HG03354 (cell line): Measurements from ENCODE around the gene CLIC6.

ENCODE experiments used
- ATAC-seq: cut with Tn5 transposase; IDR thresholded peaks from one replicate; pipeline ENCODE4 v1.9.1; 2021; ENCODE audit warnings: mild to moderate bottlenecking; ENCODE audit not compliant: unreplicated experiment, poor library complexity, severe bottlenecking

The CLIC6 gene

DNA sequence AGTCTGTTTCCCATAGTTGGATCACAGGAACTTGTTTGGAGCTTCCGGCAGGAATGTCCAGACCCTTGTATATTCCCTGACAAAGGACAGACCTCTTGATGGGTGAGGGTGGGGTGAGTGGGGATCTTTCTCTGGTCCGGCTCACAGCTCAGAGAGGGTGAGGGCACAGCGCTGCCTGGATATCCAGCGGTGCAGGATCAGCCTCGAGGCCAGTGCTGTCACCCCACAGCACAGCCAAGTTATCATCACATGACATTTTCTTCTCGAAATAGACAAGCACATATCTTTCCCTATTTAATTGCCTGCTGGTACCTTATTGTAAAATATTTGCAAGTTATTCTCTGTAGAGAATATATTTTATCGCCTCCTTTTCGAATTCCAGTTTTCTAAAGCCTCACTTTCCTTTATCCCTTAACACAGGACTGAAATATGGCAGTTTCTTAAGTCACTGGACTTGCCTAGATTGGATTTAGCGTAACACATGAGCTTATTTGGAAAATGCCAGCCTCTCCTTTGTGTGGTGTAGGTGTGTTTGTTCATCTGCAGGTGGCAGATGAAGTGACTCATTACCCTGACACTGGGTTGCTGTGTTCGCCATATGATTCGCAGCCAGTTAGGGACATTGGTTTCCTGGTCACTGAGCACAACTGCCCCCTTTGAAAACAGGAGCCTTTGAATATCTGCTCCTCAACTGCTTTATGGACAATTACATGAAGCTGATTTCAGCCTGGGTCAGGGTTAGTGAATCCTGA is 21.4 kb downstream of the CLIC6 start:
- ATAC-seq = no peak

GRCh38 chr21:34690793-34691175 is 22.0 kb downstream of the CLIC6 start:
- no peak for ATAC-seq

GRCh38 chr21:34691390-34692032 is 22.7 kb downstream of the CLIC6 start:
- no peak for ATAC-seq

DNA sequence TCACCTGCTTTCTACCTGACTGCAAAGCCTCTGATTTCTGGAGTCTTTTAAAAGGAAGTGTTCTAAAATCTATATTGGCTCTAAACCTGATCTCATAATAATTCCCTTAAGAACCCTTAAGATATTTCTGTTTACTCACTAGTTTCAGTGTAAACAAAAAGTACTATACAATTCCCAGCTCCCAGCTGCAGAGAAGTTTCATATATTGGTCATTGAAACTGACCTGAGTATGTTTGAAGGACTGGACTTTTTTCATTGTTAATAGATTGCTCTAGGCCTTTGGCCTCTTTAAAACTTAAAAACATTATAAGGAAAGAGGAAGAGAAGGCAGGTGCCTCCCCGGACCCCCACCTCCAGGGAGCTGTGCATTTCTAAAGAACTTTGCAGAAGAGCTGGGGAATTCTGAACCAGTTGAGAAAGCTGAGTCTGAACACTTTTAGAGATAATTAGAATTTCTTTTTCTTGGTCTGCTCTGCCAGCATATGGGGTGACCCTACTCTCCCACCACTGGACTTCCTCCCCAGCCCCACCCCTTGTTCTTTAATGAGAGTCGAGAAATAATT is 23.7 kb downstream of the CLIC6 start:
- no peak for ATAC-seq

DNA sequence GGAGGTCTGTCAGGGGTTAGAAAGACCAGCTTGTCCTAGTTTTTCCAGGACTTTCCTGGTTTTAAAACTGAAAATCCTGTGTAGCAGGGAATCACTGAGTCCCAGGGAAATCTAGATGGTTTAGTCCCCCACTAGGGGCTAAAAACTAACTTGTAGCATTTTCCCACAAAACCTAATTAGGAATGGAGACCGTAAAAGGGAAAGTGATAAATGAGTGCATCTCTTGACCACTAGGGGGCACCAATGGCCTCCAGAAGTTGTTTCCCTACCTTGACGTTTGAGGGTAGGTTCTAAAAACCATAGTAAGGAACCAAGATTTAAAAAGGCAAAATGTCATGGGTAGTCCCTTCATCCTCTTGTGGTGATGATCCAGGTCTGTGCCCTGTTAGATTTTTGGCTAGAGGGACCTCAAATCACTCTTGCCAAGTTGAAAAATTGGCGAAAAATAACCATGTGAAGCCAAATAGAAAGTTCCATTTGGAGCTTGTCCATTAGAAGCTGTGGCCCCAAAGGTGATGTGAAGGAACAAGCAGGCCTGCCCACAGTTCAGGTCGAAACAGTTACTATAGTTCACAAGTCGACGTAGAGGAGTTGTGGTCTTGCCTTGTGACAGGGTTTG is 24.5 kb downstream of the CLIC6 start:
- ATAC-seq = no peak

- peak; percentile 72 for ATAC-seq
Observed at GRCh38 chr21:34695434-34695833, 26.6 kb downstream of the CLIC6 start.

DNA sequence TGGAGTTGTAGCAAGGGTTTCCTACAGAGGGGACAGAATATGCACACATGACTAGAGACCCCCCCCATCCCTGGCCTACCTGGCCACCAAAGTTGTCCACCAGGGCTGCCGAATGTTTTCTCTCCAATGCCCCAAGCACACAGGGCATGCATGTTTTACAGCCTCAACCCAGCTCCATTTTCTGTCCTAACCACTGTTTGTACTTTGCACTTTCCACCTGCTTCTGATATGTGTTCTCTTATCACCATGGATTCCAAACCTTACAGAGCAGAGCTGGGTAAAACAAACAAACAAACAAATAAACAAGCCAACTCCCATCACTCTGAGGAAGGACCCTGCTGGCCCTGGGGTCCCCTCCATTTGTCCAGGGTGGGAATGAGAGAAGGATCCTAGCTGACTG is 27.3 kb downstream of the CLIC6 start:
- ATAC-seq = no peak

DNA sequence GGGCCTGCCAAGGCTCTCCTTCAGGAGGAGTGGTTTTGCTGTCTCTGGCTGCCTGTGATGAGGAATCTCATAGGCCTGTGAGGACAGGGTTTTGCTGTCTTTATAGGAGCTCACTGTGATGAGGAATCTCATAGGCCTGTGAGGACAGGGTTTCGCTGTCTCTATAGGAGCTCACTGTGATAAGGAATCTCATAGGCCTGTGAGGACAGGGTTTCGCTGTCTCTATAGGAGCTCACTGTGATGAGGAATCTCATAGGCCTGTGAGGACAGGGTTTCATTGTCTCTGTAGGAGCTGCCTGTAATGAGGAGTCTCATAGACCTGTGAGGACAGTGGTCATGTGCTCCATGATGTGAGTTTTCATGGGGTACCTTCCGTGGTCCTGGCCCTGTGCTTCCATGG is 29.0 kb downstream of the CLIC6 start:
- ATAC-seq = no peak

DNA sequence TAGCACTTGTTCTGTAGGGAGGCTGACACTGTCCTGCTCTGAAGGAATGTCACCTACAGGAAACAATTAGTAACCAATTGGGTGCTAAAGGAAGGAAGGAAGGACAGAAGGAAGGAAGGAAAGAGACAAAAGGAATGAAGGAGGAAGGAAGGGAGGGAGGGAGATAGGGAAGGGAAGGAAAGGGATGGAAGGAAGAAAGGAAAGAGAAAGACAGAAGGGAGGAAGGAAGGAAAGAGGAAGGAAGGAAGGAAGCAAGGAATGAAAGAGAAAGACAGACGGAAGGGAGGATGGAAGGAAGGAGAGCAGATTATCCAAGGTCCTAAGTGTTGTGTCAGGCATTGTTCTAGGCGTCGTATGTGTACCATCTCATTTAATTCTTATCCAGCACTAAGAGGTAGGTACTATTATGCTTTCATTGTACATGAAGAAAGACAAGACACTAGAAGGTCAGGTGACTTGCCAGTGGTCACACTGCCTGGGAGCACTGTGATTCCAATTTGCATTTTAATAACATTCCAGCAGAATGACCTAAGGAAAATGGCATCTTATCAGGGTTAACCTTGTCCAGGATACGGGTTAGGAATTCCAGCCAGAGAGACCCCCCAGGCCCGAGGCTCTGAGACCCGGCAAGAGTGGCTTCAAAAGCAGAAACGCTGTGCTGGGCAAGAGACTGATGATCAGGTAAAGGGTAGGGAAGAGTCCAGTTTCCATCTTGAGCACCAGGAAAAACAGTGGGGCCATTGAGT is 29.6 kb downstream of the CLIC6 start:
- ATAC-seq = no peak

- no peak for ATAC-seq
Observed at GRCh38 chr21:34700605-34701004, 31.8 kb downstream of the CLIC6 start.

DNA sequence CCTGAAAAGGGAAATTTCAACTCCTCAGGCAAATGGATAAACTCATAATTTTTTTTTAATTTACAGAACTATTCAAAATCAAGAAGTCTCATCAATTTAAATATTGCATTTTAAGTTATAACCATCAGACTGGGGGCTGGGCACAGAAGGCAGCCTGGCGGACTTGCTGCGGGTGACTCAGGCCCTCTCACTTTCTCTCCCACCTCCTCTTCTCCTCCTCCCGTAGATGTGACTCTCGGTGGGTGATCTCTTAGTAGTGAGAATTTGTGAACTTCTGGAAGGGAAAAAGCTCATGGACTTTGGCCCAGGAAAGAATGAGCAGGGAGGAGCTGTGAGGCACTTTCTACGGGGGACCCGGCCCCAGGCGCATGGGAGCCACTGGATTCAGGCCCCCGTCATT is 32.9 kb downstream of the CLIC6 start:
- no peak for ATAC-seq

GRCh38 chr21:34702341-34703170 is 33.8 kb downstream of the CLIC6 start:
- ATAC-seq = no peak

GRCh38 chr21:34703571-34703970 is 34.8 kb downstream of the CLIC6 start:
- no peak for ATAC-seq

- ATAC-seq = no peak
Observed at GRCh38 chr21:34704119-34704518, 35.3 kb downstream of the CLIC6 start.

DNA sequence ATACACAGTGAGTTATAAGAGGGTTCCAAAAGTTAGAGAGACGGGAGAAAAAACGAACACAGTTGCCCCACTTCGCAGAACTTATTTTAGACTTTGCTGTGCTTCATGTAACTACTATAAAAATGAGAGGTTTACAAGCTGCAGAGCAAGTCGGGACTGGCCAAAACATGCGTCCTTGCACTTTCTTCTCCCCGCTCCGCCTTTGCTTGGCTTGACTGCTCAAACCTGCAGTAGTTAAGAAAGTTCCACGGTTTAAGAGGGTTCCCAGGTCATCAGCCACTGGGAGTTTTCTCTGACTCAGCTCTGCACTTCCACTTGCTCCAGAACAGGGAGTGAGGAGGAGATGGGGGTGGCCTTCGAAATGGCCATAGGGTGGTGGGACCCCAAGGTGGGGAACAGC is 36.2 kb downstream of the CLIC6 start:
- no peak for ATAC-seq

- no peak for ATAC-seq
Observed at GRCh38 chr21:34706337-34706736, 37.5 kb downstream of the CLIC6 start.

DNA sequence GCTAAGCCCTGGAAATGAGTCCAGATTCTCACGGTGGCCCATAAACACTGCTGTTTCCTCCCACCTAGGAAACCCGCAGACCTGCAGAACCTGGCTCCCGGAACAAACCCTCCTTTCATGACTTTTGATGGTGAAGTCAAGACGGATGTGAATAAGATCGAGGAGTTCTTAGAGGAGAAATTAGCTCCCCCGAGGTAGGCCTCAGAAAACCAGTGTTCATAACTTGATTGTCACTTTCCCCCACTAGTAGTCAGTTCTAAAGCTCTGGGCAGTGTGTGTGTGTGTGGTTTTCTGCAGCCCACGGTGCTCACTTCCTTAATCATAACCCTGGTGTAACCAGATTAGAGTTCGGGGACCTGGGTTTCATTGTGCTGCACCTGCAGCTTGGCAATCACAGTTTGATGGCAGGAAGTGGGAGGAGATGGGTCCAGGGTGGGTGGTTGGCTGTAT is 39.1 kb downstream of the CLIC6 start:
- peak; percentile 84 for ATAC-seq

DNA sequence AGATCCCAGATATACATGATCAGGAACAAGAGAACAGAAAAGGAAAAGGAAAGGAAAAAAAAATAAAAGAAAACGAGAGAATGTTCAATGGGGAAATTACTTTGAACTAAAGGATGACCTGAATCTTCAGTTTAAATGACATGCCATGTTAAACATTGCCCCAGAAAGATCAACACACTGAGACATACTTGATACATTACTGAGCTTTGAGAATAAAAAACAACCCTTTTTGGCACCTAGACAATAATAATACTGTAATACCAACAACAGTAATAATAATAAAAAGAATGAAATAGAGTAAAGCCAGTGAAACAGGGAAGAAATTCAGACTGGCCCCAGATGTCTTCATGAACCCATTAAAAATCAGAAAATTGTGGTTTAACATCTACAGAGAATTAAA is 44.8 kb downstream of the CLIC6 start:
- no peak for ATAC-seq

DNA sequence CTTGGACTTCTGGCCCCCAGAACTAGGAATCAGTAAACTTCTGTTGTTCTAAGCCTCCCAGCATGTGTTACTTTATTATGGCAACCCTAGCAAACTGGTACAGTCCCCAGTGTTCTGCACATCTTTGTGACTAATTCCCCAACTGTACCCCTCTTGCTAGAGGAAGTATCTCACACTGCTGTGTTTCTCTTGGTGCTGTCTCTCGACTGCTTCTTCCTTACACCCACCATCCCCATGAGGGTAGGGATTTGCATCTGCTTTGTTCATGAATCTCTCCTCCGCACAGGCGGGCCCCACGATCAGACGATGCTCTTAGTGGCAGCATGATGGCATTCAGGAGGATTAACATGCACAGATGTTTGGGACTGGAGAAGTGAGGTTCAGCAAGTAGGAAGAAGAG is 46.7 kb downstream of the CLIC6 start:
- ATAC-seq = no peak
